Hematopoietic multipotent progenitor cell treated with erythropoietin and hydrocortisone succinate and interleukin-3 and kit ligand, for 17 days (in vitro differentiated cells): ENCODE measurements around the gene TBX10.
"Not testable (repeated sequence)": the region's sequence is repeated elsewhere in the genome, so short reads cannot be mapped to it uniquely, and the experiment has no call there.

ENCODE experiments used
- DNase-seq: peaks from one replicate; pipeline ENCODE4 v3.0.0-alpha.2; 2015; ENCODE audit warnings: low spot score

Gene TBX10

DNA sequence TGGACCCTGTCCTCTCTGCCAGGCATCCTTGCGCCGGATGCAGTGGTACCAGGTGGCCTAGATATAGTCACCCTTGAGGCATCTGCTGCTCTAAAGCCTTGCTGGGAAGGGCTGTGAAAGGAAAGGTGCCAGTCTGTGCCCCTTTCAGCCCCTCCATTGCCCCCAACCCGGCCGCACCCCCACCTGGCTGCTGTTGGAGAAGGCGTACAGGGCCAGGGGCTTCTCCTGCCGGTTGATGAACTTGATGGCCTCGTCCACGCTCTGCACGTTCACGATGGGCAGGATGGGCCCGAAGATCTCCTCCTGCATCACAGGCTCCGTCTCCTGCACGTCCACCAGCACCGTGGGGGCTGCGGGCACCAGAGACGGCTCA is 24.6 kb upstream of the TBX10 start:
- DNase-seq = no peak

DNA sequence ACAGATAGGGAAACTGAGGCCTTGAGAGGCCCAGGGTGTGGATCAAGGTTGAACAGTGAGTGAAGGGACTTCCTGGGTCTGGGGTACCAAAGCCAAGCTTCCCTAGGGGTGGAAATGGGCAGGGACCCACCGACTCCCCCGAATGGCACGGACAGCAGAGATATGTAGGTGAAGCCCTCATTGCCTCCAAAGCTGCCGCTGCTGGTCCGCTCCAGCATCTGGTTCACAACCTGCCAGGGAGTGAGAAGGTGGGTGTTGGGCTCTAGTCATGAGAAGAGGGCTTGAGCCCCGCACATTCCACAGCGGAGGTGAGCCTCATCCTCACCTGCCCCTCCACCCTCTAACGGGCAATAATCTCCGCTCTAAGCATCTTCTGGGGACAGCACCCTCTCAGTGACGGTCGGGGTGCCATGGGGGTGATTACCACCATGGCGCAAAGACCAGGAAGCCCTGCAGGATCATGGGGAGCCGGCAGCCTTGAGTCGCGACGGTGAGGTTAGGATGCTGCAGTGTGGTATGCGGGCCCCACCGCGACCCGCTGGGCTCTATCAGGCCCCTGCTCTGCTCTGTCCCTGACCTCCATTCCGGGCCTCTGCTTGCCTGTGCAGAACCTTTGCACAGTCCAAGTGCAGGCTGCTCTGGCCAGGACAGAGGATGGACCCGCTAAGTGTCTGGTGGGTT is 24.1 kb upstream of the TBX10 start:
- no peak for DNase-seq

DNA sequence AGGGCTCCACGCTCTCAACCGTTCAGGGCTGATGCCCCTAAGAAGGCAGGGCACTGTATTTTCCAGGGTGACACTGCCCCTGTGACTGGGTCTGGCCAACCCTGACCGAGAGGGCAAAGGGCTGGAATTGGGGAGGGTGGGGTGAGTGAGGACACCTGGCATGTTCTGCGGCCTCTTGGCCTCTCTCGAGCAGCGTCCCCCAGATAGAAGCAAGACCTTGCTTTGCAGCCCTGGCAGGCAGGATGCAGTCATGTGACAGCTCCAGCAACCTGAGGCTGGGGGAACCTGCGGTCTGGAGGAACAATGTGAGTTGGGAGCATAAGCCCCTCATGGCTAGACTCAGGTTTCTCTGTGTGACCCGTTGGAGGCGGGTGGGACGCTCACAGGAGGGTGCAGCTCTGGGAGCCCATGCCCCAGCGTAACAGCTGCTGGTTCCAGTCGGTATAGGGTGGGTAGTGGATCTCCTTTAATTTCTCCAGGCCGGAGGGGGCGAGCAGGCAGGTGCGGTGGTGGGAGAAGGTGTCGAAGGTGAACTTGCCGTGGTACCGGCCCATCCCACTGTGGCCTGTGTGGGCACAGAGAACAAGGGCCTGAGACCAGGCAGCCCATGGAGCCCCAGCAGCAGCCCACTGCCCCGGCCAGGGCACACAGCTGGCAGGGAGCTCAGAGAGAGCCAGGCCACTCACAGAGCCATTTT is 23.4 kb upstream of the TBX10 start:
- DNase-seq = no peak

DNA sequence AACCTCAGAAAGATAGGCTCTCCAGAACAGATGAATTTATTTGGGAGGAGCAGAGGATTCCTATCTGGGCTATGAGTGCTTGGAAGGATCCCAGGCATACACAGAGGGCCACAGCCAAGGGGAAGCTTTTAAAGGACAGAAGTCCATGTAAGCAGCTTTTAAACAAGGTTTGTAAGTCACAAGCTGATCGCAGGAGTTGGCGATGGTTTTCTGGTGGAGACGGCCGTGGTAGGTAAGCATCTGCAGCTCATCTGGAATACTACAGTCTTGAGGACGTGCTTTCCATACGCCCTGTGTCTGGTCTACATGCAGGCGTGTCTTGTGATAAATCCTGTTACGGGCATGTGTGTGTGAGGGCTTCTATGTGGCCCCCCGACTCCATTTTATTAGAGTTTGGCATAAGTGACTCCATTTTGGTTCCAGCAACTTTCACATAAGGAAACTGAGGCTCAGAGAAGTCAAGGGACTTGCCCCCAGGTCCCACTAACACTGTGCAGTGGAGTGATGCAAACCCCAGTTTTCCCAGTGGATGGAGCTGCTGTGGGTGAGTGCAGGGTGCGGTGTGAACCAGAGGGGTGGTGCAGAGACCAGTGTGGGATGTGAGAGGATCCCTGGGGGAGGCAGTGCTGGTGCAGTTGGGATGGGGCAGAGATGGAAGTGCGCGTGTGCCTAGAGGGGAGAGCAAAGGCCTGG is 22.7 kb upstream of the TBX10 start:
- DNase-seq = no peak

DNA sequence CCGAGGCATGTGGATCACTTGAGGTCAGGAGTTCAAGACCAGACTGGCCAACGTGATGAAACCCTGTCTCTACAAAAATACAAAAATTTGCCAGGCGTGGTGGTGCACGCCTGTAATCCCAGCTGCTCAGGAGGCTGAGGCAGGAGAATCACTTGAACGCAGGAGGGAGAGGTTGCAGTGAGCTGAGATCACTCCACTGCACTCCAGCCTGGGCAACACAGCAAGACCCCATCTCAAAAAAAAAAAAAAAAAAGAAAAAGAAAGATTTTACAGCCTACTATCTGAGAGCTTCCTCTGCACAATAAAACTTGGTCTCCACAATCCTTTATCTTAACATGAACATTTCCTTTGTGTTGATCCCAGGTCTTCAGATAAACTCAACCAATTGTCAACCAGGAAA is 21.2 kb upstream of the TBX10 start:
- not testable (repeated sequence) for DNase-seq

DNA sequence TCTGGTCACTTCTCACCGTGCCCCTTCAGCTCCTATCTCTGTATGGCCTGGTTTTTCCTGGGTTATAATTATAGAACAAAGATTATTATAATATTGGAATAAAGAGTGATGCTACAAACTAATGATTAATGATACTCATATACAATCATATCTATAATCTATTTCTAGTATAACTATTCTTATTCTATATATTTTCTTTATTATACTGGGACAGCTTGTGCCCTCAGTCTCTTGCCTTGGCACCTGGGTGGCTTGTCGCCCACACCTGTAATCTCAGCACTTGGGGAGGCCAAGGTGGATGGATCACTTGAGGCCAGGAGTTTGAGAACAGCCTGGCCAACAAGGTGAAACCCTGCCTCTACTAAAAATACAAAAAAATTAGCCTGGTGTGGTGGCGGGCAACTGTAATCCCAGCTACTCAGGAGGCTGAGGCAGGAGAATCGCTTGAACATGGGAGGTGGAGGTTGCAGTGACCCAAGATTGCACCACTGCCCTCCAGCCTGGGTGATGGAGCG is 20.1 kb upstream of the TBX10 start:
- not testable (repeated sequence) for DNase-seq

DNA sequence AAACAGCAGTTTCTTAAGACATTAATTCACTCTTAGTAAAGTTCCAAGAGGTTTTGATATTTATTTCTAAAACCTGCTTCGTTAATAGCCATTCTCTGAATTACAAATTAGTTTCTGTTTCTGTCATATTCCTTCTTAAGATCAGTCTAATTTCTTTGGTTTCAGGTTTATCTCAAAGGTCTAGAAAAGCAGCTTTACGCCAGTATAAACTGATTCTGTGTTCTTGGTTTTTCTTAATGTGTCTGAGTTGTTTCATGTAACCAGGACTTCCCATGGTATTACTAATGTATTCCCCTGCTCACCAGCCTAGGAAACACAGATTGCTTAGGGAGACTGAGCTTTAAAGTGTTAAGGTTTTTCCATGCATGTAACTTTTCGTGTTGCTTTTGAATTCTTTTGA is 17.7 kb upstream of the TBX10 start:
- no peak for DNase-seq

DNA sequence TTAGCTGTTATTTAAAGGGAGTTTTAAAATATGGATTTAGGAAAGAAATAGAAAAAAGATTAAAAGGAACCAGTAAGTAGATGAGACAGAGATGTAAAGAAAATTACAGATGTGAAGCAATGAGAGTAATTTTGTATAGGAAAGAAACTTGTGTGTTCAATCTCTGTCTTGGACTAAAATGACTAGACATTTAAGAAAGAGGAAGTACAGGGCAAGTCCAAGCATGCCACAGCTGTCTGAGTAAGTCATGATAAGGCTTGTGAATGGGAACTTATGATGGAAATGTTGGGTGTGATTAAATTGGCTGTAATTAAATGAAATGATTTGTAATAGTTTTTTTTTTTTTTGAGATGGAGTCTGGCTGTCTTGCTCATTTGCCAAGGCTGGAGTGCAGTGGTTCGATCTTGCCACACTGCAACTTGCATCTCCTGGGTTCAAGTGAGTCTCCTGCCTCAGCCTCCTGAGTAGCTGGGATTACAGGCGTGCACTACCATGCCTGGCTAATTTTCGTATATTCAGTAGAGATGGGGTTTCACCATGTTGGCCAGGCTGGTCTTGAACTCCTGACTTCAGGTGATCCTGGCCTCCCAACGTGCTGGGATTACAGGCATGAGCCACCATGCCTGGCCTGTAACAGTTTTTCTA is 16.8 kb upstream of the TBX10 start:
- DNase-seq = no peak

DNA sequence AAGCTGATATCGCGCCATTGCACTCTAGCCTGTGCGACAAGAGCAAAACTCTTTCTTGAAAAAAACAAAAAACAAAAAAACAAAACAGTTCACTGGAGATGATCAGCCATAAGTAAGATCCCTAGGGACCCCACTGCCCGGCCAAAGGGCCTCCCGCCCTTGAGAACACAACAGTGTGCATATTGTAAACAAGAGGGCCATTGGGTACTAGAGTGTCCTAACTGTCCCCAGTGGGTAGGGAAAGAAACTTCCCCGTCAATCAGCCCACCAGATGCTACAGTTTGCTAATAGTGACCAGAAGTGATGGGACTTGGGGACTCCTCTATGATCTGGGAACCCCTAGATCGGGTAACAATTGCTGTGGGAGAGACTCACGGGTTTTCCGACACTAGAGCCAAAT is 14.7 kb upstream of the TBX10 start:
- DNase-seq = no peak

DNA sequence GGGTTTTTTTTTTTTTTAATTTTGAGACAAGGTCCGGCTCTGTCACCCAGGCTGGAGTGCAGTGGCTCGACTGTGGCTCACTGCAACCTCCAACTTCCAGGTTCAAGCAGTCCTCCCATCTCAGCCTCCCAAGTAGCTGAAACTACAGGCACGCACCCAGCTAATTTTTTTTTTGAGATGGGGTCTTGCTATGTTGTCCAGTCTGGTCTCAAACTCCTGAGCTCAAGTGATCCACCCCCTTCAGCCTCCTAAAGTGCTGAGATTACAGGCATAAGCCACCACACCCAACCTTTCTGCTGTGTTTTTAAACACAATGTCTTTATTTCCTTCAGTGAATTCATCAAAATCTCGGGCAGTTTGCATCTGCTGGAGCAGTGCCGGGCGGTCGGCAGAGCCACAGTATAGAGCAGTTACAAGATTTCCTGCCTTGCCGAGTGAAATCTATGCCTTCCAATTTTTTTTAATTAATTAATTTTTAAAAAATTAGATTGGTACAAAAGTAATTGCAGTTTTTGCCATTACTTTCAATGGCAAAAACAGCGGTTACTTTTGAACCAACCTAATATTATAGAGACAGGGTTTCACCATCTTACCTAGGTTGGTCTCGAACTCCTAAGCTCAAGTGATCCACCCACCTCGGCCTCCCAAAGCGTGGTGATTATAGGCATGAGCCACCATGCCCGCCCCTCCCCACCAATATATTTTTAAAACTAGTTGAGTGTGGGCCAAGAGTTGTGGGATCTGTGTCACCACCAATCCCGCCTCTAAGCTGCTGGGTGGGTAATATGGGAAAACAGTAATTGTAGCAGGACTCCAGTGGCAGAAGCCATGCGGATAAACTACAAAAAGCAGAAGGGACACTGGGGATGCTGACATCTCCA is 13.6 kb upstream of the TBX10 start:
- DNase-seq = no peak

DNA sequence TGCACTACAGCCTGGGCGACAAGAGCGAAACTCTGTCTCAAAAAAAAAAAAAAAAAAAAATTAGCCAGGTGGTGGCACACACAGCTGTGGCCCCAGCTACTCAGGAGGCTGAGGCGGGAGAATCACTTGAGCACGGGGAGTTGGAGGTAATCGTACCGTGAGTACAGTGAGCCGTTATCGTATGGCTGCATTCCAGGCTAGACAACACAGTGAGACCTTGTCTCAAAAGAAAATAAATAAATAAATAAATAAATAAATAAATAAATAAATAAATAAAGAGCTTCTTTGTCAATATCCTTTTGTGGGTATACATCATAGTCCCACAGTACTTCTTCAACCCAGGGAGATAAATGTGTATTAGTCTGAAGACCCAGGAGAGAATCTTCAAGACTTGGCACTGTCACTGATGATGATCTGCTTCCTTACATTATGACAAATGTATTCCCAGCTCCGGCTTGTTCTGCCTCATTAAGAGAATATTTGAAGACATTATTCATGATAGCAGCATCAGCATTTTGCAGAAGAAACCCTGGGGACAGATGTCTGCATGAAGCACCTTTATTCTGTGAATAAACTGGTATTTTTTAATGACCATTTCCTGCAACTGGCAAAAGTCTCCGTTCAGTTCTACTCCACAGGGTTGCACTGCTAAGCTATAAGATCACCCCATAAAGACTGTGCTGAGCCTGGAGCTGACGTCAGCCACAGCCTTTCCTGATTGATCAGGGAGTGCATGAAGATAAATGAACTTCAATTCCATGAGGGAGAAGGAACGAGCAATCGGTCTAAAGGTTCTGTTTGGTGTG is 12.6 kb upstream of the TBX10 start:
- no peak for DNase-seq

DNA sequence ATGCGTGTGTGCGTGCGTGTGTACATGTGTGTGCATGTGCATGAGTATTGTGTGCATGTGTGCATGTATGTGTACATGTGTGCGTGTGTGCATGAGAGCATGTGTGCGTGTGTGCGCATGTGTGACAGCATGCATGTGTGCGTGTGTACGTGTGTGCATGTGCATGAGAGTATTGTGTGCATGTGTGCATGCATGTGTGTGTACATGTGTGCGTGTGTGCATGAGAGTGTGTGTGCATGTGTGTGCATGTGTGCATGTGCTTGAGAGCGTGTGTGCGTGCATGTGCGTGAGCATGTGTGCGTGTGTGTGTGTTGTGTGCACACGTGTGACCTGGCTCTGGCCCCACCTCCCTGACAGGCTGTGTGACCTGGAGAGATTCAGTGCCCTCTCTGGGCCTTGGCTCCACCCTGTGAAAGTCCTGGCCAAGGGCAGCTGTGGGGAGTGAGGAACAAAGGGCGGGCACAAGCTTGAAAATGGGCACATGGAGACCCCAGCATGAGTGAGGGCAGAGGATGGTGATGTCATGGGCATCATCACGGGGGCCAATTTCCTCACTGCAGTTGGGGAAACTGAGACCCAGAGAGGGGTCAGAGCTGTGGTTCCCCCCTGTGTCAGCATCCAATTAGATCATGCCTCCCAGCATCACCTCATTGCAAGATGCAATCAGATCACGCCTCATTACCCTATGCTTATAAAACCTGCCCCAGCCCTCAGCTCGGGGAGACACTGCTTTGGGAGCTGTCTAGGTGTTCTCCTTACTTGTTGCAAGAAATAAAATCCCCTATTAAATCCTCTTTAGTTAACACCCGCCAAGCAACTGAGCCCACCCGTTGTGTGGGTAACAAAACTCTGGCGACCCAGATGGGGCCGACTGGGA is 10.3 kb upstream of the TBX10 start:
- no peak for DNase-seq

DNA sequence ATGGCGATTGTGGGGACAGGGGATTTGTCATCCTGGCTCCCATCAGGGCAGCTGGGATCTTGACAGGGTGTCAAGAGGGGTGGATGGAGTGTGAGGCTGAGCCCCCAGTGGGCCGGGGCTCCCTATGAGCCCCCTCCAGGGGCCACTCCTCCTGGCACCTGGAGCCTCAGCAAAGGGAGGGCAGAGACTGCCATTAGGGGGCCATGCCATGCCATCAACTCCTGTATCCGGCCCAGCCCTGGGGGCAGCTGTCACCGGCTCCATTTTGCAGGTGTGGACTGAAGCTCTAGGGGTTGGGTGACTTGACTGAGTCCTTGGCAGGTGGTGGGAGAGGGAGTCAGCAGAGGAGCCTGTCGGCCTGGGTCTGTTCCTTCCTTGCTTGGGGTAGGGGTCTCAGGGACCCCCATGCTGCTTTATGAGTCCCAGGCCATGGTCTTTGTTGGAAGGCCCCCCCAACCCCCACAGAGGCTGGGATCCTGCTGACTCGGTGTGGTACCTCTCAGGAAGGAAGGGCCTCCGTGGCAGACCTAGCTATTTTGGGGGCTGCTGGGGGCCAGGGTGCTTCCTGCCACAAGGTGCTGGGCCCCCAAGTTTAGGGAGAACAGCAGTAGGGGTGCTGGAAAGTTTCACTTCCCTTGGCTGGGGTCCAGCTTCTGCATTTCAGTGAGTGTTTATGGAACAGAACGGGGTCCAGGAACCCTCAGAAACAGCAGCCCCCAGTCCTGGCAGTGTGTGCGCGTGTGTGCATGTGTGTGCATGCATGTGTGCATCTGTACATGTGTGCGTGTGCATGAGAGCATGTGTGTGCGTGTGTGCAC is 9.4 kb upstream of the TBX10 start:
- DNase-seq = no peak

DNA sequence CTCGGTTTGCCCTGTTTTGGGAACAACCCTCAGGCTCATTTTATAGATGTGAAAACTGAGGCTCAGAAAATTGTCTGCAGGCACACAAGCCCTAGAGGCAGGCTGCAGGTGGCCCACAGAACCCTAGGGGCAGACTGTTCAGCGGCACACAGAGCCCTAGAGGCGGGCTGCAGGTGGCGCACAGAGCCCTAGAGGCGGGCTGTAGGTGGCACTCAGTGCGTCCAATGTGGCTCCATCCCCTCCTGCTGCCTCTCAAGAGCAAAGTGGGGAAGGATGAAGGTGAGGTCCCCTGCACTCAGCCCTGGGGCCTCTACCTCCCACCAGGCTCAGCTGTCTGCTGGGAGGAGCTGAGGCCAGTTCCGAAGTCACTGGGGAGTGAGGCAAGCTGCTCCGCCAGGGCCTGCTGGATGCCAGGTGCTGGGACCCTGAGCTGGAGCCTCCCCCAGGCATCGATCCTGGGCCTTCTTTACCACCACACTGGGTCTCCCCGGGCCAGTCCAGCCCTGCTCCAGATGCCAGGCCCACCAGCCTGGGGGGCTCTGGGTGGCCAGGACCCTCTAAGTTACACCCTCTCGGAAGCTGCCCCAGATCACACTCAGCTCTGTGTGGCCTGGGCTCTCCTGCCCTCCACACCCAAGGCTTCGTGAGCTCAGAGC is 8.7 kb upstream of the TBX10 start:
- DNase-seq = no peak

DNA sequence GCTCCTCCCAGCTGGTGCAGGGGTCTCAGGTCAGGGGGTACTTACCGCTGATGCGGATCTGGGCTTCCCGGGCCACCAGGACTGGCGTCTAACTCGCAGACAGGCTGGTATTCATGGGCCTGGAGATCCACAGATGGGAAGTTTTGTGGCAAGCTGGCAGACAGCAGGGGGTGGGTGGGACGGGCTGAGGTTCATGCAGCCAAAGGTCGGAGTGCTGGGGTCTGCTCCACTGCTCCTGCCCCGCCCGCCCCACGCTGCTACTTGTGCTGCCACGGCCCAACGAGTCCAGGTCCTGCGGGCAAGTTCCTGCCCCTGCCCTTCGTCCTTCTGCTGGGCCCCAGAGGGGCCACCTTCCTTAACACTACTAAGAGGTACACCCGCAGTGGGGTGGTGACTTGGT is 7.9 kb upstream of the TBX10 start:
- no peak for DNase-seq

DNA sequence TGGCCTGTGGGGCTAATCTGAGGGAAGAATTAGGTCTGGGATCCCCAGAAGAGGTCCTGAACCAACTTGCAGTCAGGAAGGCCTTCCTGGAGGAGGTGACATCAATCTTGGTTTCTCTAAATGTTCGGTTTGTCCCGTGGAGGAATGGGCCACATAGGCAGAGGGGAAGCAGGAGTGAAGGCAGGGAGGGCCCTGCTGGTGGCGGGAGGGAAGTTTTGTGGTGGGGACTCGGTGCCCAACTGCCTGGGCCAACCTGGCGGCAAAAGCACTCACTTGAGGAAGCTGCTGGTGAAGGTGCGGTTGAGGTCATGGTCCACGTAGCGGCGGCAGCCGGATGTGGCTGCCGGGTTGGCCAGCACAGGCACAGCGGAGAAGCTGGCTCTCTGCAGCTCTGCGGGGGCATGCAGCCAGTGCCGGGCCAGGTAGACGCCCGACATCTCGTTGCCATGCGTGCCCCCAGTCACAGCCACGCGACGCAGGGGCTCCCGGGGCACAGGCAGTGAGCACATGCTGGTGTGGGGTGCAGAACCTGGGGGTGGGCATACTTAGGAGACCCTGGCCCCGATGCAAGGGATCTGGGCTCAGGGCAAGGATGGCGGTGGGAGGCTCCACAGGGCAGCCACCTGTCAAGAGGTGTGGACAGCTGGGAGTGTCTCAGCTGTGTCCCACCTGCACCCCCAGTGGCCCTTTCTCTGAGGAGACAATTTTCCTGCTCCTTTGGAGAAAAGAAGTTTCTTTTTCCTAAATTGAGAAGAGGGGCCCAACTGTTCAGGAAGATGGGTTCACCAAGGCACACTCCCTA is 7.2 kb upstream of the TBX10 start:
- no peak for DNase-seq
